Suppressor macrophage treated with lipopolysaccharide for 1 hour (primary cell): ENCODE measurements around the gene HAUS5.
"Not testable (repeated sequence)": the region's sequence is repeated elsewhere in the genome, so short reads cannot be mapped to it uniquely, and the experiment has no call there.

Source experiments
- DNase-seq, 3 donors: peaks; one replicate each; pipeline ENCODE4 v3.0.0-alpha.2; 2020 to 2022

HAUS5 gene

GRCh38 chr19:35644206-35644986 lies 31.9 kb downstream of the HAUS5 start:
- DNase-seq, result peak; percentile 91 to 96 (median 94)

GRCh38 chr19:35644987-35645679 lies 32.6 kb downstream of the HAUS5 start:
- peak; percentile 73 to 89 (median 76) for DNase-seq

GRCh38 chr19:35645680-35646511 lies 33.4 kb downstream of the HAUS5 start:
- no peak for DNase-seq

GRCh38 chr19:35648017-35648961 lies 35.8 kb downstream of the HAUS5 start, which contains the start of gene COX6B1:
COX6B1 (plus strand) TSS chr19:35648323; CDS start chr19:35651244, 2,921 bp downstream.
- DNase-seq, result peak; percentile 96 to 98 (median 98)

GRCh38 chr19:35650581-35650980 lies 38.0 kb downstream of the HAUS5 start:
- DNase-seq, result no peak

- not testable (repeated sequence) for DNase-seq
Observed at GRCh38 chr19:35654828-35655227, 42.3 kb downstream of the HAUS5 start.

GRCh38 chr19:35655600-35655999 lies 43.1 kb downstream of the HAUS5 start:
- DNase-seq, result no peak

GRCh38 chr19:35656700-35657099 lies 44.2 kb downstream of the HAUS5 start:
- no peak for DNase-seq

GRCh38 chr19:35657904-35658700 lies 45.6 kb downstream of the HAUS5 start:
- DNase-seq, result no peak

- DNase-seq, result no peak
Observed at GRCh38 chr19:35661995-35662340, 49.4 kb downstream of the HAUS5 start.

- no peak for DNase-seq
Observed at GRCh38 chr19:35663981-35664380, 51.4 kb downstream of the HAUS5 start.

GRCh38 chr19:35665157-35665556 lies 52.6 kb downstream of the HAUS5 start:
- DNase-seq, result no peak

GRCh38 chr19:35665604-35666003 lies 53.1 kb downstream of the HAUS5 start:
- no peak for DNase-seq

- DNase-seq, result no peak
Observed at GRCh38 chr19:35666251-35666913, 53.8 kb downstream of the HAUS5 start, which contains the start of gene UPK1A. UPK1A (plus strand) TSS chr19:35666517; CDS start chr19:35666813, 296 bp downstream.

- no peak for DNase-seq
Observed at GRCh38 chr19:35669566-35669965, 57.0 kb downstream of the HAUS5 start.

GRCh38 chr19:35669974-35670373 lies 57.4 kb downstream of the HAUS5 start:
- no peak for DNase-seq

- DNase-seq, result no peak
Observed at GRCh38 chr19:35670686-35671085, 58.2 kb downstream of the HAUS5 start.

- no peak for DNase-seq
Observed at GRCh38 chr19:35671818-35672217, 59.3 kb downstream of the HAUS5 start.

- DNase-seq, result peak; percentile 68 to 77 (median 74)
Observed at GRCh38 chr19:35673121-35673804, 60.7 kb downstream of the HAUS5 start.
